Gastrocnemius medialis (tissue), 4 donors: Measurements from ENCODE around the gene ARL5A. TPM values are rescaled to one million over a fixed set of nuclear protein-coding genes. Genes with fewer than 3 reads are reported as not detected.
A peak's percentile ranks its signal among the peaks of the same experiment; 100 is the strongest.

Experiments used
- ATAC-seq, 2 donors: fragments of 150-250 bp; one replicate each; pipeline ENCODE4 v1.9.1; 2016
- DNase-seq, 2 donors: peaks; one replicate each; pipeline ENCODE4 v3.0.0-alpha.2; 2019
- H3K27ac ChIP-seq, 4 donors: fragments of 200-600 bp; sonication (generic); 1 replicate in 1 of 4; 2 replicates in 3 of 4; pipeline ENCODE4 v1.5.1; 2016 to 2018; ENCODE audit warnings: mild to moderate bottlenecking in 2 of 4, moderate library complexity in 1 of 4
- H3K27me3 ChIP-seq, 3 donors: fragments of 200-600 bp; sonication (generic) in 2 of 3; 1 replicate in 1 of 3; 2 replicates in 2 of 3; pipeline versions ENCODE4 v1.5.1 to v1.6.0; 2016 to 2019; ENCODE audit warnings: mild to moderate bottlenecking in 1 of 3, moderate library complexity in 1 of 3
- H3K36me3 ChIP-seq, 2 donors: fragments of 200-600 bp; sonication (generic) in 1 of 2; one replicate each; pipeline ENCODE4 v1.5.1; 2017 to 2018
- H3K4me1 ChIP-seq, 2 donors: fragments of 200-600 bp; sonication (generic) in 1 of 2; one replicate each; pipeline ENCODE4 v1.5.1; 2016 to 2017; ENCODE audit warnings: mild to moderate bottlenecking in 2 of 2
- H3K4me3 ChIP-seq, 4 donors: fragments of 200-600 bp; sonication (generic) in 3 of 4; 1 replicate in 1 of 4; 2 replicates in 3 of 4; pipeline ENCODE4 v1.5.1; 2016 to 2019; ENCODE audit warnings: mild to moderate bottlenecking in 2 of 4
- H3K9me3 ChIP-seq, 3 donors: fragments of 200-600 bp; sonication (generic) in 2 of 3; 1 replicate in 1 of 3; 2 replicates in 2 of 3; pipeline ENCODE4 v1.5.1; 2016 to 2019
- CTCF ChIP-seq, 5 experiments: fragments of 450-650 bp in 3 of 5; fragments of 200-600 bp in 2 of 5; sonication (generic) in 2 of 5; IDR thresholded peaks in 4 of 5; conservative IDR thresholded peaks in 1 of 5; 1 replicate in 4 of 5; 2 replicates in 1 of 5; pipeline ENCODE4 v1.5.1; 2016 to 2019; ENCODE audit warnings: antibody characterized with exemption in 5 of 5, mild to moderate bottlenecking in 3 of 5, moderate library complexity in 3 of 5
- POLR2A ChIP-seq, 2 donors: fragments of 450-650 bp; IDR thresholded peaks; one replicate each; pipeline ENCODE4 v1.6.1; 2017; ENCODE audit warnings: antibody characterized with exemption in 2 of 2, mild to moderate bottlenecking in 2 of 2, moderate library complexity in 2 of 2
- in situ Hi-C, 4 donors: fragments of 200-750 bp; cut with MboI; loops; one replicate each; pipeline versions ENCODE4 v1.15.0 to v1.8.0; 2017; ENCODE audit warnings: low sequenced_read_pairs in 4 of 4
- intact Hi-C: fragments of 100-400 bp; cut with DNase I; formaldehyde crosslinking; loops from one replicate; pipeline ENCODE4 v1.15.1; 2023; ENCODE audit warnings: low total_unique reads
- total RNA-seq, 4 donors: library from RNA; depleted of rRNA; stranded (reverse); fragments of >200 nt; gene quantifications; one replicate each; pipeline versions ENCODE4 v1.1.0 to v1.2.3, GENCODE V29; 2016

Gene ARL5A
- total RNA-seq, 4 donors from 2014 or later = 45.0 to 81.7 (median 60.6) TPM

GRCh38 chr2:151789055-151789834, 39.0 kb downstream of the ARL5A start:
- no peak for TF ChIP-seq CTCF (IDR thresholded peaks at IDR 0.05 in 4 of 5, conservative IDR thresholded peaks at IDR 0.05 in 1 of 5)
- TF ChIP-seq POLR2A (IDR thresholded peaks at IDR 0.05) = no peak
- H3K36me3 ChIP-seq = peaks cover 0 to 11% of the 10 kb centered on the region in 2 donors
- H3K4me3 ChIP-seq = no peak overlapping the region
- peak overlapping the region in 3 of 4 donors; percentile 74 to 87 (median 84) for H3K27ac ChIP-seq
- no peak for DNase-seq
- peaks cover 19 to 31% of the 10 kb centered on the region in 2 donors for H3K4me1 ChIP-seq
- intact Hi-C loops (no loop called here), in situ Hi-C loops (no loop called here)
- no peaks in the 10 kb centered on the region for H3K27me3 ChIP-seq
- no peak for ATAC-seq
- H3K9me3 ChIP-seq = no peaks in the 10 kb centered on the region

GRCh38 chr2:151786483-151786882, 41.7 kb downstream of the ARL5A start:
- intact Hi-C loops = no loop called here
- Histone ChIP-seq H3K4me1 (peaks cover 19 to 31% of the 10 kb centered on the region in 2 donors), H3K36me3 (peaks cover 0 to 12% of the 10 kb centered on the region in 2 donors), H3K9me3 (no peaks in the 10 kb centered on the region), H3K27ac (peak overlapping the region; percentile 68 to 87 (median 79)), H3K4me3 (no peak overlapping the region), H3K27me3 (no peaks in the 10 kb centered on the region)
- TF ChIP-seq CTCF (IDR thresholded peaks at IDR 0.05 in 4 of 5, conservative IDR thresholded peaks at IDR 0.05 in 1 of 5) = no peak
- TF ChIP-seq POLR2A (IDR thresholded peaks at IDR 0.05) = peak in 1 of 2 donors; percentile 6
- in situ Hi-C loops = no loop called here
- peak; percentile 78 to 85 for ATAC-seq
- no peak for DNase-seq

- no peaks in the 10 kb centered on the region for H3K9me3 ChIP-seq
- H3K36me3 ChIP-seq = peaks cover 0 to 14% of the 10 kb centered on the region in 2 donors
- in situ Hi-C loops = no loop called here
- ATAC-seq = peak in 1 of 2 donors; percentile 62
- peak overlapping the region; percentile 68 to 87 (median 79) for H3K27ac ChIP-seq
- intact Hi-C loops = no loop called here
- no peak overlapping the region for H3K4me3 ChIP-seq
- no peaks in the 10 kb centered on the region for H3K27me3 ChIP-seq
- no peak for DNase-seq
- TF ChIP-seq POLR2A (IDR thresholded peaks at IDR 0.05) = no peak
- no peak for TF ChIP-seq CTCF (IDR thresholded peaks at IDR 0.05 in 4 of 5, conservative IDR thresholded peaks at IDR 0.05 in 1 of 5)
- peaks cover 19 to 31% of the 10 kb centered on the region in 2 donors for H3K4me1 ChIP-seq
These were observed 42.1 kb downstream of the ARL5A start for GRCh38 chr2:151786077-151786476.

GRCh38 chr2:151783133-151783520, 45.1 kb downstream of the ARL5A start:
- in situ Hi-C loops = no loop called here
- no peak overlapping the region for H3K4me3 ChIP-seq
- H3K27me3 ChIP-seq = no peaks in the 10 kb centered on the region
- H3K27ac ChIP-seq = peak overlapping the region in 1 of 4 donors; percentile 36
- intact Hi-C loops = no loop called here
- no peaks in the 10 kb centered on the region for H3K9me3 ChIP-seq
- TF ChIP-seq POLR2A (IDR thresholded peaks at IDR 0.05) (no peak), CTCF (IDR thresholded peaks at IDR 0.05 in 4 of 5, conservative IDR thresholded peaks at IDR 0.05 in 1 of 5) (no peak)
- H3K36me3 ChIP-seq = peaks cover 0 to 16% of the 10 kb centered on the region in 2 donors
- ATAC-seq = no peak
- DNase-seq = no peak
- H3K4me1 ChIP-seq = peaks cover 19 to 28% of the 10 kb centered on the region in 2 donors
